Measurements from ENCODE around the gene PRR23A.

GRCh38 chr3:139016430-139017048 lies 10.5 kb upstream of the PRR23A start:
- TF ChIP-seq, protein P1, sequence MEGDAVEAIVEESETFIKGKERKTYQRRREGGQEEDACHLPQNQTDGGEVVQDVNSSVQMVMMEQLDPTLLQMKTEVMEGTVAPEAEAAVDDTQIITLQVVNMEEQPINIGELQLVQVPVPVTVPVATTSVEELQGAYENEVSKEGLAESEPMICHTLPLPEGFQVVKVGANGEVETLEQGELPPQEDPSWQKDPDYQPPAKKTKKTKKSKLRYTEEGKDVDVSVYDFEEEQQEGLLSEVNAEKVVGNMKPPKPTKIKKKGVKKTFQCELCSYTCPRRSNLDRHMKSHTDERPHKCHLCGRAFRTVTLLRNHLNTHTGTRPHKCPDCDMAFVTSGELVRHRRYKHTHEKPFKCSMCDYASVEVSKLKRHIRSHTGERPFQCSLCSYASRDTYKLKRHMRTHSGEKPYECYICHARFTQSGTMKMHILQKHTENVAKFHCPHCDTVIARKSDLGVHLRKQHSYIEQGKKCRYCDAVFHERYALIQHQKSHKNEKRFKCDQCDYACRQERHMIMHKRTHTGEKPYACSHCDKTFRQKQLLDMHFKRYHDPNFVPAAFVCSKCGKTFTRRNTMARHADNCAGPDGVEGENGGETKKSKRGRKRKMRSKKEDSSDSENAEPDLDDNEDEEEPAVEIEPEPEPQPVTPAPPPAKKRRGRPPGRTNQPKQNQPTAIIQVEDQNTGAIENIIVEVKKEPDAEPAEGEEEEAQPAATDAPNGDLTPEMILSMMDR (IDR thresholded peaks at IDR 0.05), result no peak
- TF ChIP-seq POLR2A (IDR thresholded peaks at IDR 0.05) (no peak), POLR2AphosphoS5 (IDR thresholded peaks at IDR 0.05) (no peak)
